ENCODE data around the gene GALNT17.

DNA sequence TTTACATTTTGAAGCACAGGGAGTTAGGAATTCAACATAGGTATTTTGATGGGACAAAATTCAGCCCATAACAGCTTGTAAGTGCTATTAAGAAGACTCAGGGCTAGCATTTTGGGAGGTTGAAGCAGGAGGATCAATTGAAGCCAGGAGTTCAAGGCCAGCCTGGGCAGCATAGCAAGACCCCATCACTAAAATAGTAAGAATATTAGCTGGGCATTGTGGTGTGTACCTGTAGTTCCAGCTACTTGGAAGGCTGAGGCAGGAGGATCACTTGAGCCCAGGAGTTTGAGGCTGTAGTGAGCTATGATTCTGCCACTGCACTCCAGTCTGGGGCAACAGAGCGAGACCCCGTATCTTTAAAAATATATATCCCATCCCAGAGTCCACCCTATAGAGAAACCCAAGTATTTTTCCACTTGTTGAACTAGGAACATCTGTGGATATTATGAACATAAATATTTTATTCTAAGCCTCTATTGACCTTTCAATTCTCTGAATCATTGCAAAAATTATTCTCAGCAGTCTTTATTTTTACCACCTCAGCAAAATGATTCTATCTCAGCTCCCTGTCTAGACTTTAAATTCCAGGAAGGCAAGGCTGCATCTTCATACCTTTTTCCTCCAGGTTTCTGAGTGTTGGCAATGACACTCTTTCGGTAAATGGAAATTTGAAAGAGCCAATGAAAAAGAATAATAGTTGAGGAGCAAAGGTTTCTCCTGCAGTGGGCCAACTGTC lies 181.0 kb downstream of the GALNT17 start:
- TF ChIP-seq, protein P1, sequence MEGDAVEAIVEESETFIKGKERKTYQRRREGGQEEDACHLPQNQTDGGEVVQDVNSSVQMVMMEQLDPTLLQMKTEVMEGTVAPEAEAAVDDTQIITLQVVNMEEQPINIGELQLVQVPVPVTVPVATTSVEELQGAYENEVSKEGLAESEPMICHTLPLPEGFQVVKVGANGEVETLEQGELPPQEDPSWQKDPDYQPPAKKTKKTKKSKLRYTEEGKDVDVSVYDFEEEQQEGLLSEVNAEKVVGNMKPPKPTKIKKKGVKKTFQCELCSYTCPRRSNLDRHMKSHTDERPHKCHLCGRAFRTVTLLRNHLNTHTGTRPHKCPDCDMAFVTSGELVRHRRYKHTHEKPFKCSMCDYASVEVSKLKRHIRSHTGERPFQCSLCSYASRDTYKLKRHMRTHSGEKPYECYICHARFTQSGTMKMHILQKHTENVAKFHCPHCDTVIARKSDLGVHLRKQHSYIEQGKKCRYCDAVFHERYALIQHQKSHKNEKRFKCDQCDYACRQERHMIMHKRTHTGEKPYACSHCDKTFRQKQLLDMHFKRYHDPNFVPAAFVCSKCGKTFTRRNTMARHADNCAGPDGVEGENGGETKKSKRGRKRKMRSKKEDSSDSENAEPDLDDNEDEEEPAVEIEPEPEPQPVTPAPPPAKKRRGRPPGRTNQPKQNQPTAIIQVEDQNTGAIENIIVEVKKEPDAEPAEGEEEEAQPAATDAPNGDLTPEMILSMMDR (IDR thresholded peaks at IDR 0.05; ENCODE audit: low read depth, low read length): no peak
- TF ChIP-seq EZH2phosphoT487 (IDR thresholded peaks at IDR 0.05; ENCODE audit: low read depth): no peak
